Prostate gland (tissue), 2 donors: ENCODE data around the gene MRPS15. TPM values are rescaled to one million over a fixed set of nuclear protein-coding genes. Genes with fewer than 3 reads are reported as not detected.

ENCODE experiments used
- DNase-seq: peaks from one replicate; pipeline ENCODE4 v3.0.0-alpha.2; 2019; ENCODE audit warnings: low spot score
- H3K27ac ChIP-seq, 2 donors: fragments of 200-600 bp; sonication (generic); 2 replicates each; pipeline ENCODE4 v1.5.1; 2017 to 2019
- H3K27me3 ChIP-seq: fragments of 200-600 bp; sonication (generic); replicated peaks from 2 replicates; pipeline ENCODE4 v1.5.1; 2019; ENCODE audit not compliant: insufficient read depth
- H3K36me3 ChIP-seq, 2 donors: fragments of 200-600 bp; sonication (generic); 1 replicate in 1 of 2; 2 replicates in 1 of 2; pipeline versions ENCODE4 v1.5.1 to v1.8.1; 2017 to 2019
- H3K4me1 ChIP-seq: fragments of 200-600 bp; sonication (generic); replicated peaks from 2 replicates; pipeline ENCODE4 v1.5.1; 2019
- H3K4me3 ChIP-seq, 2 donors: fragments of 200-600 bp; sonication (generic); 2 replicates each; pipeline ENCODE4 v1.5.1; 2017 to 2019
- H3K9me3 ChIP-seq: fragments of 200-600 bp; sonication (generic); 2 replicates; pipeline ENCODE4 v1.5.1; 2017
- CTCF ChIP-seq, 4 experiments: fragments of 200-600 bp in 2 of 4; fragments of 450-650 bp in 2 of 4; sonication (generic) in 2 of 4; IDR thresholded peaks; 1 replicate in 3 of 4; 2 replicates in 1 of 4; pipeline ENCODE4 v1.5.1; 2016 to 2019; ENCODE audit warnings: antibody characterized with exemption in 4 of 4, mild to moderate bottlenecking in 2 of 4, moderate library complexity in 2 of 4
- POLR2A ChIP-seq: fragments of 450-650 bp; IDR thresholded peaks from one replicate; pipeline ENCODE4 v1.6.1; 2016; ENCODE audit warnings: antibody characterized with exemption, mild to moderate bottlenecking
- POLR2AphosphoS5 ChIP-seq: sonication (generic); formaldehyde crosslinking; IDR thresholded peaks from one replicate; pipeline ENCODE4 v1.6.1; 2017; ENCODE audit warnings: antibody characterized with exemption
- WGBS: methylation state at CpG from one replicate; pipeline ENCODE4 v1.1.5; 2018; 5-methylcytosine and 5-hydroxymethylcytosine counted together
- intact Hi-C: fragments of 100-400 bp; cut with DNase I; formaldehyde crosslinking; loops from one replicate; pipeline ENCODE4 v1.14.2; 2022
- small RNA-seq, 2 donors: library from RNA; depleted of rRNA; stranded (forward); fragments of <200 nt; gene quantifications; one replicate each; pipeline ENCODE3, GENCODE V24; 2016
- total RNA-seq, 2 donors: library from RNA; depleted of rRNA; stranded (reverse); fragments of >200 nt; gene quantifications; one replicate each; pipeline ENCODE4 v1.1.0, GENCODE V29; 2016

MRPS15 gene
- total RNA-seq, 2 donors from 2014 or later, result 53.3 to 66.0 TPM

GRCh38 chr1:36411674-36412648, 52.2 kb downstream of the MRPS15 start:
- H3K27ac ChIP-seq, result no peak overlapping the region
- WGBS, result 56% methylated on average over 11 of the region's 11 CpGs

GRCh38 chr1:36408479-36408878, 55.7 kb downstream of the MRPS15 start:
- no peak for DNase-seq
- TF ChIP-seq POLR2A (no peak), CTCF (IDR thresholded peaks at IDR 0.05) (no peak), POLR2AphosphoS5 (peak; percentile 18)
- Histone ChIP-seq H3K36me3 (no peaks in the 10 kb centered on the region), H3K27ac (no peak overlapping the region), H3K4me1 (no peaks in the 10 kb centered on the region), H3K9me3 (no peaks in the 10 kb centered on the region), H3K4me3 (no peak overlapping the region), H3K27me3 (no peaks in the 10 kb centered on the region)
- intact Hi-C loops, result no loop called here
- WGBS, result 36% methylated on average over 2 of the region's 2 CpGs

More at GRCh38 chr1:36411674-36412648, 52.2 kb downstream of the MRPS15 start:
- Histone ChIP-seq H3K4me1 (no peaks in the 10 kb centered on the region), H3K9me3 (no peaks in the 10 kb centered on the region), H3K36me3 (no peaks in the 10 kb centered on the region), H3K27me3 (no peaks in the 10 kb centered on the region), H3K4me3 (no peak overlapping the region)
- no peak for DNase-seq
- no peak for TF ChIP-seq POLR2AphosphoS5
- no peak for TF ChIP-seq POLR2A
- no peak for TF ChIP-seq CTCF (IDR thresholded peaks at IDR 0.05)
- intact Hi-C loops, result no loop called here

GRCh38 chr1:36406440-36406839, 57.7 kb downstream of the MRPS15 start:
- no peak for DNase-seq
- Histone ChIP-seq H3K27me3 (no peaks in the 10 kb centered on the region), H3K9me3 (no peaks in the 10 kb centered on the region), H3K4me1 (no peaks in the 10 kb centered on the region), H3K27ac (no peak overlapping the region), H3K4me3 (no peak overlapping the region), H3K36me3 (no peaks in the 10 kb centered on the region)
- TF ChIP-seq CTCF (IDR thresholded peaks at IDR 0.05) (no peak), POLR2AphosphoS5 (no peak), POLR2A (no peak)
- intact Hi-C loops, result no loop called here
- WGBS, result 100% methylated on average over 1 of the region's 1 CpG

Small RNA genes within 50 kb of the gene (small RNA-seq; reads per million reads assigned to genes)
- 0.30 to 3.5 reads per million in 2 donors for gene SNORA63C

Other genes with a start within 250 kb of the MRPS15 start
- gene THRAP3, start 239.9 kb downstream of the MRPS15 start, total RNA-seq, result 100 to 1,000 TPM; 100 to 123 TPM
- 10 to 100 TPM in 1 of 2 donors, 1 to 10 TPM in 1; 8.1 to 10.6 TPM for gene SH3D21, start 158.0 kb downstream of the MRPS15 start, total RNA-seq
- 10 to 100 TPM; 67.1 to 78.7 TPM for gene EVA1B, start 140.7 kb downstream of the MRPS15 start, total RNA-seq
- 100 to 1,000 TPM in 1 of 2 donors, 10 to 100 TPM in 1; 30.8 to 111 TPM for gene STK40, start 78.5 kb downstream of the MRPS15 start, total RNA-seq
- 10 to 100 TPM; 36.8 to 72.7 TPM for gene LSM10, start 66.5 kb downstream of the MRPS15 start, total RNA-seq
- 10 to 100 TPM; 16.7 to 25.6 TPM for gene OSCP1, start 13.9 kb downstream of the MRPS15 start, total RNA-seq
- gene CSF3R, start 18.5 kb upstream of the MRPS15 start, total RNA-seq, result 10 to 100 TPM in 1 of 2 donors, 1 to 10 TPM in 1; 3.9 to 17.0 TPM